OCI-LY3 (cell line): ENCODE measurements around the gene ANKDD1A.

Experiments
- H2AFZ ChIP-seq: fragments of 200-600, 300-600 bp; shearing (Covaris generic); 2 replicates; pipeline ENCODE4 v1.6.0; 2014; ENCODE audit warnings: antibody characterized with exemption, low read depth, low read length
- H3K27ac ChIP-seq: fragments of 200-600, 300-600 bp; sonication (generic); 2 replicates; pipeline ENCODE4 v1.5.1; 2014; ENCODE audit warnings: mild to moderate bottlenecking, low read length, moderate library complexity, mixed read lengths
- H3K27me3 ChIP-seq: fragments of 200-600, 300-600 bp; sonication (generic); 2 replicates; pipeline ENCODE4 v1.6.1; 2014; ENCODE audit warnings: low read depth, low read length, mixed read lengths
- H3K36me3 ChIP-seq: fragments of 200-600, 300-600 bp; sonication (generic); replicated peaks from 2 replicates; pipeline ENCODE3; 2014; ENCODE audit warnings: low read depth, low read length, mixed read lengths
- H3K4me1 ChIP-seq: fragments of 300-600, 200-600 bp; sonication (generic); 2 replicates; pipeline ENCODE4 v1.6.1; 2014; ENCODE audit warnings: low read length, mixed read lengths
- H3K4me2 ChIP-seq: fragments of 200-600, 300-600 bp; sonication (generic); 2 replicates; pipeline ENCODE4 v1.6.1; 2014; ENCODE audit warnings: low read length, mixed read lengths
- H3K4me3 ChIP-seq: fragments of 300-600, 200-600 bp; sonication (generic); 2 replicates; pipeline ENCODE4 v1.5.1; 2014; ENCODE audit warnings: antibody characterized with exemption, mild to moderate bottlenecking, low read length, moderate library complexity
- H3K79me2 ChIP-seq: fragments of 300-600, 200-600 bp; shearing (Covaris generic); 2 replicates; pipeline ENCODE4 v1.6.1; 2014; ENCODE audit warnings: mild to moderate bottlenecking, low read length, mixed read lengths
- H3K9ac ChIP-seq: fragments of 300-600, 200-600 bp; shearing (Covaris generic); 2 replicates; pipeline ENCODE4 v1.6.0; 2014; ENCODE audit warnings: mild to moderate bottlenecking, low read length, moderate library complexity
- H3K9me3 ChIP-seq: fragments of 200-600, 300-600 bp; shearing (Covaris generic); 2 replicates; pipeline ENCODE4 v1.6.1; 2014; ENCODE audit warnings: low read length, mixed read lengths; ENCODE audit not compliant: insufficient read depth
- H4K20me1 ChIP-seq: fragments of 200-600, 300-600 bp; sonication (generic); 2 replicates; pipeline ENCODE4 v1.6.1; 2016; ENCODE audit warnings: low read length, mixed read lengths; ENCODE audit not compliant: insufficient read depth
- EZH2phosphoT487 ChIP-seq: fragments of 200-600 bp; shearing (Covaris generic); IDR thresholded peaks from 2 replicates; pipeline ENCODE4 v1.6.1; 2018; ENCODE audit warnings: antibody characterized with exemption, mixed run types, low read depth
- TF ChIP-seq, protein P1 (sequence below): fragments of 200-600, 300-600 bp; sonication (generic); IDR thresholded peaks from 2 replicates; pipeline ENCODE4 v1.5.1; 2014; ENCODE audit warnings: antibody characterized with exemption, low read length, low read depth

ANKDD1A gene

DNA sequence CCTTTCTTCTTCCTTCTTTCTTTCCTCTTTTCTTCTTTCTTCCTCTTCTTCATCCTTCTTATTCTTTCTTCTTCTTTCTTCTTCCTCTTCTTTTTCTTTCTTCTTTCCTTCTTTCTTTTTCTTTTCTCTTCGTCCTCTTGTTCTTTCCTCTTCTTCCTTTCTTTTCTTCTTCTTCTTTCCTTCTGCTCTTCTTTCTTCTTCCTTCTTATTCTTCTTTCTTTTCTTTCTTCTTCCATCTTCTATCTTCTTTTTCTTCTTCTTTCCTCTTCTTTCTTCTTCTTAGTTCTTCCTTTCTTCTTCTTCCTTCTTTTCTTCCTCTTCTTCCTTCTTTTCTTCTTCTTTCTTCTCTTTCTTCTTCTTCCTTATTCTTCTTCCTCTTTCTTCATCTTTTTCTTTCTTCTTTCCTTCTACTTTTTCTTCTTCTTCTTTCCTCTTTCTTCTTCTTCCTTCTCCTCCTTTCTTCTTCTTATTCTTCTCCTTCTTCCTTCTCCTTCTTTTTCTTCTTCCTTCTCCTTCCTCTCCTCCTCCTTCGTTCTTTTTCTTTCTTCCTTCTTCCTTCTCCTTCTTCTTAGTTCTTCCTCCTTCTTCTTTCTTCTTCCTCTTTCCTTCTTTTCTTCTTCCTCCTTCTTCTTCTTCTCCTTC, 40.2 kb downstream of the ANKDD1A start:
- TF ChIP-seq EZH2phosphoT487, result no peak
- TF ChIP-seq, protein P1, sequence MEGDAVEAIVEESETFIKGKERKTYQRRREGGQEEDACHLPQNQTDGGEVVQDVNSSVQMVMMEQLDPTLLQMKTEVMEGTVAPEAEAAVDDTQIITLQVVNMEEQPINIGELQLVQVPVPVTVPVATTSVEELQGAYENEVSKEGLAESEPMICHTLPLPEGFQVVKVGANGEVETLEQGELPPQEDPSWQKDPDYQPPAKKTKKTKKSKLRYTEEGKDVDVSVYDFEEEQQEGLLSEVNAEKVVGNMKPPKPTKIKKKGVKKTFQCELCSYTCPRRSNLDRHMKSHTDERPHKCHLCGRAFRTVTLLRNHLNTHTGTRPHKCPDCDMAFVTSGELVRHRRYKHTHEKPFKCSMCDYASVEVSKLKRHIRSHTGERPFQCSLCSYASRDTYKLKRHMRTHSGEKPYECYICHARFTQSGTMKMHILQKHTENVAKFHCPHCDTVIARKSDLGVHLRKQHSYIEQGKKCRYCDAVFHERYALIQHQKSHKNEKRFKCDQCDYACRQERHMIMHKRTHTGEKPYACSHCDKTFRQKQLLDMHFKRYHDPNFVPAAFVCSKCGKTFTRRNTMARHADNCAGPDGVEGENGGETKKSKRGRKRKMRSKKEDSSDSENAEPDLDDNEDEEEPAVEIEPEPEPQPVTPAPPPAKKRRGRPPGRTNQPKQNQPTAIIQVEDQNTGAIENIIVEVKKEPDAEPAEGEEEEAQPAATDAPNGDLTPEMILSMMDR, result no peak
- Histone ChIP-seq H3K9ac (no peak overlapping the region), H3K4me3 (no peak overlapping the region), H3K4me2 (peak overlapping the region; percentile 24; the same call in 1 of the 2 replicates), H4K20me1 (no peaks in the 10 kb centered on the region), H3K79me2 (no peaks in the 10 kb centered on the region), H3K27me3 (no peaks in the 10 kb centered on the region), H3K9me3 (no peaks in the 10 kb centered on the region), H2AFZ (no peak overlapping the region), H3K27ac (peak overlapping the region; percentile 91; the same call in 1 of the 2 replicates), H3K36me3 (peaks cover 18% of the 10 kb centered on the region), H3K4me1 (peaks cover 31% of the 10 kb centered on the region)

- no peak overlapping the region for H3K4me3 ChIP-seq
- H3K4me1 ChIP-seq, result peaks cover 31% of the 10 kb centered on the region
- no peak overlapping the region for H3K9ac ChIP-seq
- no peak overlapping the region for H3K27ac ChIP-seq
- peaks cover 25% of the 10 kb centered on the region for H3K36me3 ChIP-seq
- H3K9me3 ChIP-seq, result no peaks in the 10 kb centered on the region
- H3K79me2 ChIP-seq, result no peaks in the 10 kb centered on the region
- TF ChIP-seq, protein P1, result no peak
- TF ChIP-seq EZH2phosphoT487, result no peak
- no peaks in the 10 kb centered on the region for H4K20me1 ChIP-seq
- no peak overlapping the region for H3K4me2 ChIP-seq
- H3K27me3 ChIP-seq, result no peaks in the 10 kb centered on the region
- no peak overlapping the region for H2AFZ ChIP-seq
Observed at GRCh38 chr15:64954395-64954794, 42.7 kb downstream of the ANKDD1A start.

- H3K27me3 ChIP-seq, result no peaks in the 10 kb centered on the region
- no peak overlapping the region for H3K4me3 ChIP-seq
- no peaks in the 10 kb centered on the region for H3K9me3 ChIP-seq
- peaks cover 66% of the 10 kb centered on the region for H3K36me3 ChIP-seq
- no peak overlapping the region for H2AFZ ChIP-seq
- H3K79me2 ChIP-seq, result no peaks in the 10 kb centered on the region
- no peak overlapping the region for H3K9ac ChIP-seq
- H3K4me1 ChIP-seq, result no peaks in the 10 kb centered on the region
- H3K4me2 ChIP-seq, result no peak overlapping the region
- TF ChIP-seq EZH2phosphoT487, result no peak
- TF ChIP-seq, protein P1, result no peak
- no peaks in the 10 kb centered on the region for H4K20me1 ChIP-seq
- H3K27ac ChIP-seq, result no peak overlapping the region
Observed at GRCh38 chr15:64959128-64959527, 47.4 kb downstream of the ANKDD1A start.

DNA sequence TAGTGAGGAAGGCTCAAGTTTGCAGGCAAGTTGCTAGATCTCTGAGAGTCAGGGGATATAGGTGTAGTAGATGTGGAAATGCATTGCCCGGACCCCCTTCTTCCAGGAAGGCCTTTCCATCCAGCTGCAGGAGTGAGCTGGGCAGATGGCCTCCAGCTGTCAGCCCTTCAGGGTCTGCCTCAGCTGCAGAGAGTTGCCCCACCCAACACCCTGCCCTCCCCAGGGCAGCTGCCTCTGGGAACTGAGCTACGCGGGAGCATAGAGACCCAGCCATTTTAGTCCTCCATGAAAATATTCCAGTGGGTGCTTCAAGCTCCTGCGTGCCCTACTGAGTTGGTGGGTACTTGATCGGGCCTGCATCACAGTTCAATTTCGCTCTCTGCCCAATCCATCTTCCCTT, 48.5 kb downstream of the ANKDD1A start:
- Histone ChIP-seq H3K36me3 (peaks cover 73% of the 10 kb centered on the region), H4K20me1 (no peaks in the 10 kb centered on the region), H3K4me1 (no peaks in the 10 kb centered on the region), H3K9ac (no peak overlapping the region), H3K27me3 (no peaks in the 10 kb centered on the region), H3K79me2 (no peaks in the 10 kb centered on the region), H3K27ac (no peak overlapping the region), H3K9me3 (no peaks in the 10 kb centered on the region), H3K4me2 (no peak overlapping the region), H3K4me3 (no peak overlapping the region), H2AFZ (no peak overlapping the region)
- TF ChIP-seq EZH2phosphoT487, result no peak
- TF ChIP-seq, protein P1, result no peak
